ENCODE measurements around the gene ZNF827. TPM values are rescaled to one million over a fixed set of nuclear protein-coding genes. Genes with fewer than 3 reads are reported as not detected.

ZNF827 gene
- polyA plus RNA-seq, 1 donor from 2014 or later: 12.1 TPM

GRCh38 chr4:145734031-145734430, 204.6 kb downstream of the ZNF827 start:
- Histone ChIP-seq H3K27ac (ENCODE audit: low read length) (no peak overlapping the region), H3K9me3 (ENCODE audit: low read length) (no peaks in the 10 kb centered on the region), H3K4me2 (ENCODE audit: low read length) (no peak overlapping the region), H4K20me1 (ENCODE audit: insufficient read depth) (no peaks in the 10 kb centered on the region), H3K9ac (ENCODE audit: low read length) (no peak overlapping the region), H3K27me3 (ENCODE audit: insufficient read depth, low read depth, low read length) (no peaks in the 10 kb centered on the region), H3K79me2 (replicated peaks; ENCODE audit: insufficient read depth, low read length) (no peaks in the 10 kb centered on the region), H3K36me3 (ENCODE audit: insufficient read depth, low read length) (no peaks in the 10 kb centered on the region), H3K4me3 (ENCODE audit: low read length) (no peak overlapping the region), H2AFZ (ENCODE audit: low read depth, low read length) (no peak overlapping the region), H3F3A (ENCODE audit: insufficient read depth, low read length, poor library complexity, severe bottlenecking) (no peaks in the 10 kb centered on the region), H3K9me2 (ENCODE audit: insufficient read depth, low read length) (no peaks in the 10 kb centered on the region)
- TF ChIP-seq EZH2 (IDR thresholded peaks at IDR 0.05; ENCODE audit: borderline replicate concordance, insufficient read depth, low read length, poor library complexity, severe bottlenecking) (no peak), EP300 (conservative IDR thresholded peaks at IDR 0.05; ENCODE audit: poor library complexity, severe bottlenecking) (no peak), TAF1 (IDR thresholded peaks at IDR 0.05; ENCODE audit: low read depth) (no peak), MXI1 (conservative IDR thresholded peaks at IDR 0.05; ENCODE audit: poor library complexity, severe bottlenecking) (no peak), CTCF (IDR thresholded peaks at IDR 0.05; ENCODE audit: poor library complexity, severe bottlenecking) (no peak), RAD21 (conservative IDR thresholded peaks at IDR 0.05) (no peak), REST (IDR thresholded peaks at IDR 0.05; ENCODE audit: borderline replicate concordance) (no peak)

GRCh38 chr4:145732895-145733880, 205.4 kb downstream of the ZNF827 start:
- Histone ChIP-seq H3K9me2 (ENCODE audit: insufficient read depth, low read length) (no peaks in the 10 kb centered on the region), H3K27me3 (ENCODE audit: insufficient read depth, low read depth, low read length) (no peaks in the 10 kb centered on the region), H3K79me2 (replicated peaks; ENCODE audit: insufficient read depth, low read length) (no peaks in the 10 kb centered on the region), H3K4me2 (ENCODE audit: low read length) (no peak overlapping the region), H3K9me3 (ENCODE audit: low read length) (no peaks in the 10 kb centered on the region), H4K20me1 (ENCODE audit: insufficient read depth) (no peaks in the 10 kb centered on the region), H3K27ac (ENCODE audit: low read length) (no peak overlapping the region), H2AFZ (ENCODE audit: low read depth, low read length) (peak overlapping the region; percentile 34), H3K9ac (ENCODE audit: low read length) (peak overlapping the region; percentile 58), H3K4me3 (ENCODE audit: low read length) (peak overlapping the region; percentile 65), H3F3A (ENCODE audit: insufficient read depth, low read length, poor library complexity, severe bottlenecking) (no peaks in the 10 kb centered on the region), H3K36me3 (ENCODE audit: insufficient read depth, low read length) (no peaks in the 10 kb centered on the region)
- TF ChIP-seq REST (IDR thresholded peaks at IDR 0.05; ENCODE audit: borderline replicate concordance) (peak; percentile 8), RAD21 (conservative IDR thresholded peaks at IDR 0.05) (no peak), TAF1 (IDR thresholded peaks at IDR 0.05; ENCODE audit: low read depth) (peak; percentile 27), MXI1 (conservative IDR thresholded peaks at IDR 0.05; ENCODE audit: poor library complexity, severe bottlenecking) (peak; percentile 27), SMC3 (conservative IDR thresholded peaks at IDR 0.05; ENCODE audit: poor library complexity) (no peak), EZH2 (IDR thresholded peaks at IDR 0.05; ENCODE audit: borderline replicate concordance, insufficient read depth, low read length, poor library complexity, severe bottlenecking) (no peak), EP300 (conservative IDR thresholded peaks at IDR 0.05; ENCODE audit: poor library complexity, severe bottlenecking) (no peak), POLR2AphosphoS5 (IDR thresholded peaks at IDR 0.05) (peak; percentile 20), CTCF (IDR thresholded peaks at IDR 0.05; ENCODE audit: poor library complexity, severe bottlenecking) (peak; percentile 16)

All from neural cell (in vitro differentiated cells).